NCI-H748 (cell line): Measurements from ENCODE around the gene PCDHB13.
"Not testable (repeated sequence)": the region's sequence is repeated elsewhere in the genome, so short reads cannot be mapped to it uniquely, and the experiment has no call there.

Experiments used
- DNase-seq: peaks from one replicate; lab custom pipeline; 2025; ENCODE audit not compliant: unreplicated experiment; lab: John Stamatoyannopoulos, UW

Gene PCDHB13

DNA sequence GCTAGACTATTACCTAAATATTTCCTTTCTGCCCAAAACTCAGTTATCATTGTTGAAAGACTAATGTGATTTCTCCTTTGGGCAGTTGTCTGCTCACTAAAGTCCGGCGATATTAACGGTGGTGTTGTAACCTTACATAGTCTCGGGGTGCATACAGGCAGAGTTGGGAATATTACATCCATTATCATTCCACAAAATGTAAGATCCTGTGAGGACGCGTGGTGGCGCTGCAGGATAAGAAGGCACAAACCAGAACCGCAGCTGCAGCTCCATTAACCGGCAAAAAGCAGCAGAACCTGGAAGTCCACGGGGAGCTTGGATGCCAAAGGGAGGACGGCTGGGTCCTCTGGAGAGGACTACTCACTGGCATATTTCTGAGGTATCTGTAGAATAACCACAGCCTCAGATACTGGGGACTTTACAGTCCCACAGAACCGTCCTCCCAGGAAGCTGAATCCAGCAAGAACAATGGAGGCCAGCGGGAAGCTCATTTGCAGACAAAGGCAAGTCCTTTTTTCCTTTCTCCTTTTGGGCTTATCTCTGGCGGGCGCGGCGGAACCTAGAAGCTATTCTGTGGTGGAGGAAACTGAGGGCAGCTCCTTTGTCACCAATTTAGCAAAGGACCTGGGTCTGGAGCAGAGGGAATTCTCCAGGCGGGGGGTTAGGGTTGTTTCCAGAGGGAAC lies at the start of gene PCDHB13:
Gene PCDHB13 (plus strand): TSS at position 264 of the 684 bp plus-strand sequence. CDS start 205 bp downstream, at position 469.
- DNase-seq: peak; percentile 72

GRCh38 chr5:141172381-141173204 lies 41.1 kb upstream of the PCDHB13 start, which contains the start of gene PCDHB7:
Gene PCDHB7, plus strand, starts transcription at chr5:141172644. Its CDS starts 192 bp downstream, at chr5:141172836.
- peak; percentile 80 for DNase-seq

DNA sequence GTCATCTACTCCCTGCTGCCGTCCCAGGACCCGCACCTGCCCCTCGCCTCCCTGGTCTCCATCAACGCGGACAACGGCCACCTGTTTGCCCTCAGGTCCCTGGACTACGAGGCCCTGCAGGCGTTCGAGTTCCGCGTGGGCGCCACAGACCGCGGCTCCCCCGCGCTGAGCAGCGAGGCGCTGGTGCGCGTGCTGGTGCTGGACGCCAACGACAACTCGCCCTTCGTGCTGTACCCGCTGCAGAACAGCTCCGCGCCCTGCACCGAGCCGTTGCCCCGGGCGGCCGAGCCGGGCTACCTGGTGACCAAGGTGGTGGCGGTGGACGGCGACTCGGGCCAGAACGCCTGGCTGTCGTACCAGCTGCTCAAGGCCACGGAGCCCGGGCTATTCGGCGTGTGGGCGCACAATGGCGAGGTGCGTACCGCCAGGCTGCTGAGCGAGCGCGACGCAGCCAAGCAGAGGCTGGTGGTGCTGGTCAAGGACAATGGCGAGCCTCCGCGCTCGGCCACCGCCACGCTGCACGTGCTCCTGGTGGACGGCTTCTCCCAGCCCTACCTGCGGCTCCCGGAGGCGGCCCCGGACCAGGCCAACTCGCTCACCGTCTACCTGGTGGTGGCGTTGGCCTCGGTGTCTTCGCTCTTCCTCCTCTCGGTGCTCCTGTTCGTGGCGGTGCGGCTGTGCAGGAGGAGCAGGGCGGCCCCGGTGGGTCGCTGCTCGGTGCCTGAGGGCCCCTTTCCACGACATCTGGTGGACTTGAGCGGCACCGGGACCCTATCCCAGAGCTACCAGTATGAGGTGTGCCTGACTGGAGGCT lies 39.2 kb upstream of the PCDHB13 start:
- DNase-seq: not testable (repeated sequence)

GRCh38 chr5:141175933-141176332 lies 37.8 kb upstream of the PCDHB13 start:
- DNase-seq: no peak

GRCh38 chr5:141177577-141178191 lies 36.0 kb upstream of the PCDHB13 start, which contains the start of gene PCDHB8:
Gene PCDHB8, plus strand, starts transcription at chr5:141177790. Its CDS starts 245 bp downstream, at chr5:141178035.
- DNase-seq: peak; percentile 92

GRCh38 chr5:141179371-141179770 lies 34.3 kb upstream of the PCDHB13 start:
- DNase-seq: not testable (repeated sequence)

GRCh38 chr5:141179876-141180275 lies 33.8 kb upstream of the PCDHB13 start:
- not testable (repeated sequence) for DNase-seq

DNA sequence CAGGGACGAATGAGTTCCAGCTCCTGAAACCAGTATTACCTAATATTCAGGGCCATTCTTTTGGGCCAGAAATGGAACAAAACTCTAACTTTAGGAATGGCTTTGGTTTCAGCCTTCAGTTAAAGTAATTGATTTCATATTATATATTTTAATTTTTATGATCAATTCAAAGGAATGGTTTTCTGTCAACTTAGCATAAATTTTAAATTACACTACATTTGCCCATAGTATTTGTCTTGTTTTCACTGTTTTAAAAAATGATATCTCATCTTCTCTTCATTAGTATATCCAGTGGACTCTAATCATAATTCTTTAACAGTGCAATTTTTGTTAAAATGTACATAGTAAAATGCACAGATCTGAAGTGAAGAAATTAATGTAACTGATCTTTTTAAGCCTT lies 33.4 kb upstream of the PCDHB13 start:
- DNase-seq: no peak

GRCh38 chr5:141182248-141182647 lies 31.5 kb upstream of the PCDHB13 start, which contains the start of gene PCDHB16:
Gene PCDHB16, plus strand, starts transcription at chr5:141182387. Its CDS starts 173 bp downstream, at chr5:141182560.
- peak; percentile 60 for DNase-seq

- not testable (repeated sequence) for DNase-seq
Measured at GRCh38 chr5:141184117-141184855, 29.4 kb upstream of the PCDHB13 start.

GRCh38 chr5:141186897-141187512 lies 26.7 kb upstream of the PCDHB13 start, which contains the start of gene PCDHB9:
Gene PCDHB9, plus strand, starts transcription at chr5:141187161. Its CDS starts 158 bp downstream, at chr5:141187319.
- DNase-seq: peak; percentile 83

- not testable (repeated sequence) for DNase-seq
Measured at GRCh38 chr5:141188682-141189081, 25.0 kb upstream of the PCDHB13 start.

DNA sequence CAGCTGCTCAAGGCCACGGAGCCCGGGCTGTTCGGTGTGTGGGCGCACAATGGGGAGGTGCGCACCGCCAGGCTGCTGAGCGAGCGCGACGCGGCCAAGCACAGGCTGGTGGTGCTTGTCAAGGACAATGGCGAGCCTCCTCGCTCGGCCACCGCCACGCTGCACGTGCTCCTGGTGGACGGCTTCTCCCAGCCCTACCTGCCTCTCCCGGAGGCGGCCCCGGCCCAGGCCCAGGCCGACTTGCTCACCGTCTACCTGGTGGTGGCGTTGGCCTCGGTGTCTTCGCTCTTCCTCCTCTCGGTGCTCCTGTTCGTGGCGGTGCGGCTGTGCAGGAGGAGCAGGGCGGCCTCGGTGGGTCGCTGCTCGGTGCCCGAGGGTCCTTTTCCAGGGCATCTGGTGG lies 24.6 kb upstream of the PCDHB13 start:
- not testable (repeated sequence) for DNase-seq

- DNase-seq: peak; percentile 85
Measured at GRCh38 chr5:141192110-141192725, 21.5 kb upstream of the PCDHB13 start, which contains the start of gene PCDHB10. Gene PCDHB10, plus strand, starts transcription at chr5:141192353. Its CDS starts 200 bp downstream, at chr5:141192553.

- not testable (repeated sequence) for DNase-seq
Measured at GRCh38 chr5:141194332-141194731, 19.4 kb upstream of the PCDHB13 start.

GRCh38 chr5:141196363-141196762 lies 17.4 kb upstream of the PCDHB13 start:
- no peak for DNase-seq

DNA sequence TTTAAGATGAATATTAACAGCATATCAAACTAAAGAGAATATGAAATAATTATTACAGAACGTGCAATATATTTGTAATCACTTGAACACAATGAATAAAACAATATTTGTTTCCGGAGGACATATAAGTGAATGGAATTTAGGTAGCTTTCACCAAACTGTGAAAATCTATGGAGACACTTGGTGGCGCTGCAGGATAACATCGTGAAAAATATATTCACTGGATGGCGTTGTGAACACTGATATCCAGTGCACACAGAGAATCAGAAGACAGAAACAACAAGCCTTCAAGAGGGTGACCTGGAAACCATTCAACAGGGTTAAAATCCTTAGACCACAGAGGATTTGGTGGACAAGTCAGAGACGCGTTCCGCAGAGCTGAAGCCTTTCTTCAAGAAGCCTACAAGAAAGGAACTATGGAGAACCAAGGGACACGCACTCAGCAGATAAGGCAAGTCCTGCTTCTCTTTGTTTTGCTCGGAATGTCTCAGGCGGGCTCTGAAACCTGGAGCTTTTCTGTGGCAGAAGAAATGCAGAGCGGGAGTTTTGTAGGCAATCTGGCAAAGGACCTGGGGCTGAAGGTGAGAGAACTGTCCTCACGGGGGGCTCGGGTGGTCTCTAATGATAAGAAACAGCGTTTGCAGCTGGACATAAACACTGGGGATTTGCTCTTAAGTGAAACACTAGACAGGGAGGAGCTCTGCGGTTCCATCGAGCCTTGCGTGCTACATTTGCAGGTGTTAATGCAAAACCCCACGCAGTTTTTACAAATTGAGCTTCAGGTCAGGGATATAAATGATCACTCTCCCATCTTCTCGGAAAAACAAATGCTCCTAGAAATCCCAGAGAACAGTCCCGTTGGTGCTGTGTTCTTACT lies 14.1 kb upstream of the PCDHB13 start, which contains the start of gene PCDHB11:
Gene PCDHB11 (plus strand): TSS at position 269 of the 877 bp plus-strand sequence. CDS start 148 bp downstream, at position 417.
- DNase-seq: peak; percentile 86
